Uterus (tissue), 2 donors: ENCODE measurements around the gene HPSE.

ENCODE experiments used
- POLR2A ChIP-seq, 2 donors: fragments of 450-650 bp; IDR thresholded peaks; one replicate each; pipeline ENCODE4 v1.6.1; 2016; ENCODE audit warnings: antibody characterized with exemption in 2 of 2, mild to moderate bottlenecking in 1 of 2, moderate library complexity in 1 of 2
- TF ChIP-seq, protein P1 (sequence below), 4 experiments: fragments of 200-600 bp in 2 of 4; fragments of 450-650 bp in 2 of 4; sonication (generic) in 2 of 4; IDR thresholded peaks; one replicate each; pipeline ENCODE4 v1.5.1; 2016 to 2019; ENCODE audit warnings: antibody characterized with exemption in 4 of 4, mild to moderate bottlenecking in 2 of 4, moderate library complexity in 1 of 4

DNA sequence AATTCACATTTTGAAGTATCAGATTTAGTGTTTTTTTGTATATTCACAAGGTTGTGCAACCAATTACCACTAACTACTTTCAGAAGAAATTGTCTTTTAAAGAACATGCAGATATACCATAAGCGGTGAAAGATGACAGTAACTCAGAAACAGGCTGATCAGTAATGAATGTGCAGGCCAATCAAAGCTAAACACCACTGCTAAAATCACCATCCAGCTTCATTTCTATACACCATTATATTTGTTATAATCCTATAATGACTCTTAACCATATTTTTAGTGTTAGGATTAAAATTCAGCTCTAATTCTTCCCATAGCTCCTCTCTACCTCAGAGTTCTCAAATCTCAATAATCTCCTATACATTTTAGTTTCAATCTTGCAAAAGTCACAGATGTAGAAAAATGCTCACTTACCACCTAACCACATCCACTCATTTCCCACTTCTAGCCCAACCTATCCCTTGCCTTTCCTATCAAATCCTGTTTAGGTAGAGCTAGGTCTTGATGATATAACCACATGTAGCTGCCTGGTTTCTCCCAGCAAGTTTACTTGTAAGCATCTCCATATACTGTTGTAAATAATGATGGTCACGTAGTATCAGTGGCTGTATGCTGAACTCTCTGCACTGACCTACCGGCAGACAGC lies 66.7 kb downstream of the HPSE start:
- TF ChIP-seq, protein P1, sequence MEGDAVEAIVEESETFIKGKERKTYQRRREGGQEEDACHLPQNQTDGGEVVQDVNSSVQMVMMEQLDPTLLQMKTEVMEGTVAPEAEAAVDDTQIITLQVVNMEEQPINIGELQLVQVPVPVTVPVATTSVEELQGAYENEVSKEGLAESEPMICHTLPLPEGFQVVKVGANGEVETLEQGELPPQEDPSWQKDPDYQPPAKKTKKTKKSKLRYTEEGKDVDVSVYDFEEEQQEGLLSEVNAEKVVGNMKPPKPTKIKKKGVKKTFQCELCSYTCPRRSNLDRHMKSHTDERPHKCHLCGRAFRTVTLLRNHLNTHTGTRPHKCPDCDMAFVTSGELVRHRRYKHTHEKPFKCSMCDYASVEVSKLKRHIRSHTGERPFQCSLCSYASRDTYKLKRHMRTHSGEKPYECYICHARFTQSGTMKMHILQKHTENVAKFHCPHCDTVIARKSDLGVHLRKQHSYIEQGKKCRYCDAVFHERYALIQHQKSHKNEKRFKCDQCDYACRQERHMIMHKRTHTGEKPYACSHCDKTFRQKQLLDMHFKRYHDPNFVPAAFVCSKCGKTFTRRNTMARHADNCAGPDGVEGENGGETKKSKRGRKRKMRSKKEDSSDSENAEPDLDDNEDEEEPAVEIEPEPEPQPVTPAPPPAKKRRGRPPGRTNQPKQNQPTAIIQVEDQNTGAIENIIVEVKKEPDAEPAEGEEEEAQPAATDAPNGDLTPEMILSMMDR (IDR thresholded peaks at IDR 0.05) = no peak
- TF ChIP-seq POLR2A (IDR thresholded peaks at IDR 0.05) = no peak
